RKO (cell line): ENCODE measurements around the gene PFAS.
A peak's percentile ranks its signal among the peaks of the same experiment; 100 is the strongest.

Experiments used
- DNase-seq: peaks from one replicate; pipeline ENCODE4 v3.0.0-alpha.2; 2016; ENCODE audit warnings: low spot score

PFAS gene

GRCh38 chr17:8266648-8267479 lies 17.8 kb downstream of the PFAS start:
- no peak for DNase-seq

DNA sequence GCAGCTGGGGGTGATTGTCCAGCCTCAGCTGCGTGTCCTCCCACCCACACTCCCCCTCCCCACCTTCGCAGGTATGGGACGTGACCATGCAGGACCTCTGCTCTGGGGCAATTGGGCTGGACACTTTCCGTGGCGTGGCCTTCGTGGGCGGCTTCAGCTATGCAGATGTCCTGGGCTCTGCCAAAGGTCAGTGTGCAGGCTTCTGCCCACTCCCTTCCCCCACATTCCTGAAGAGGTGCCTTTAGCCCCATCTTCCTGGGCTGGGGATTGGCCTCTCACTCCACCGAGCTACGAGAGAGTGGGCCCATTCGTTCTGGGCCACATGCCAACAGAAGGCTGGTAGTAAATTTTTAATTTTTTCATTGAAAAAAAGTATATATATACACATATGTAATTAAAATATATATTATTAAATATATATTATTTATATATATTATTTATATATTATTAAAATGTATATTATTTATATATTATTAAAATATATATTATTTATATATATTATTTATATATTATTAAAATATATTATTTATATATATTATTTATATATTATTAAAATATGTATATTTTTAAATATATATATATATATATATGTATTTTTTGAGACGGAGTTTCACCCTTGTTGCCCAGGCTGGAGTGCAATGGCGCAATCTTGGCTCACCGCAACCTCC lies 18.5 kb downstream of the PFAS start:
- no peak for DNase-seq

DNA sequence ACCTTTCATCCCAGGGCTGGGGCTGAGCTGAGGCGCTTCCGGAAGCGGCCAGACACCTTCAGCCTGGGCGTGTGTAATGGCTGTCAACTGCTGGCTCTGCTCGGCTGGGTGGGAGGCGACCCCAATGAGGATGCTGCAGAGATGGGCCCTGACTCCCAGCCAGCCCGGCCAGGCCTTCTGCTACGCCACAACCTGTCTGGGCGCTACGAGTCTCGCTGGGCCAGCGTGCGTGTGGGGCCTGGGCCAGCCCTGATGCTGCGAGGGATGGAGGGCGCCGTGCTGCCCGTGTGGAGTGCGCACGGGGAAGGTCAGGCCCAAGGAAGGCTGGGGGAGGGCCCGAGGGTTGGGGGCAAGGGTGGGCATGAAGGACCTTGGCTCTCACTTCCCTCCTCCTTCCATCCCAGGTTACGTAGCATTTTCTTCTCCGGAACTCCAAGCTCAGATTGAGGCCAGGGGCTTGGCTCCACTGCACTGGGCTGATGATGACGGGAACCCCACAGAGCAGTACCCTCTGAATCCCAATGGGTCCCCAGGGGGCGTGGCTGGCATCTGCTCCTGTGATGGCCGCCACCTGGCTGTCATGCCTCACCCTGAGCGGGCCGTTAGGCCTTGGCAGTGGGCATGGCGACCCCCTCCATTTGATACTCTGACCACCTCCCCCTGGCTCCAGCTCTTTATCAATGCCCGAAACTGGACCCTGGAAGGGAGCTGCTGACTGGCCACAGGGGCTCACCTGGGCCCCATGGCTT lies 19.6 kb downstream of the PFAS start:
- no peak for DNase-seq

GRCh38 chr17:8272421-8272820 lies 23.3 kb downstream of the PFAS start:
- no peak for DNase-seq

- no peak for DNase-seq
Measured at GRCh38 chr17:8273884-8274444, 24.9 kb downstream of the PFAS start.

DNA sequence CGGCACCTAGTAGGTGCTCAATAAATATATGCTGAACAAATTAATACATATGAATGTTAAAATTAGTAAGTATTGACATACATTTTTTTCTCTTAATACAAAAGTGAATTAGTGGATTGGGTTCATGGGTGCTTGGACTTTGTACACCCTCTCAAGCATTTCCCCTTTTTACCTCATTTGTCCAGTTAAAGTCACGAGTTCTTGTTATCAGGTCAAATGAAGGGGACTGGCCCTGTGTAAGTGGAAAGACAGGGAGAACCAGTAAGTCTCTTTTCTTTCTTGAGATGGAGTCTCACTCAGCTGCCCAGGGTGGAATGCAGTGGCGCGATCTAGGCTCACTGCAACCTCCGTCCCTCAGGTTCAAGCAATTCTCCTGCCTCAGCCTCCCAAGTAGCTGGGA lies 25.7 kb downstream of the PFAS start:
- no peak for DNase-seq

GRCh38 chr17:8275421-8276290 lies 26.6 kb downstream of the PFAS start:
- DNase-seq: no peak

DNA sequence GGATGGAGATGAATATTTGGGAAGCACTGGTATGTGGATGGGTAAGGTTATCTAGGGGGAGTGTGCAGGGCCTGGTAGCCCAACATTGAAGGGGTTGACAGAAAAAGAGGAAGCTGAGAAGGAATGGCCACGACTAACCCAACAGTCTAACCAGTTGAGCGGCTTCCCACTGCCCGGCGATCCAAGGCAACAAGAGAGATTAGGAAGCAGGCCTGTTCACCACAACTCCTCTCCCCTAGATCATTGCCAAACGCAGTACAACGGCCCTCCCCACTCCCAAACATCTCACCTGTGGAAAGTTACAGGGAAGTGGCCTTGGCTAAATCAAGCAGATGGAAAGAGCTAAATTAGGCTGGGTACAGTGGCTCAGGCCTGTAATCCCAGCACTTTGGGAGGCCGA lies 28.2 kb downstream of the PFAS start:
- no peak for DNase-seq

DNA sequence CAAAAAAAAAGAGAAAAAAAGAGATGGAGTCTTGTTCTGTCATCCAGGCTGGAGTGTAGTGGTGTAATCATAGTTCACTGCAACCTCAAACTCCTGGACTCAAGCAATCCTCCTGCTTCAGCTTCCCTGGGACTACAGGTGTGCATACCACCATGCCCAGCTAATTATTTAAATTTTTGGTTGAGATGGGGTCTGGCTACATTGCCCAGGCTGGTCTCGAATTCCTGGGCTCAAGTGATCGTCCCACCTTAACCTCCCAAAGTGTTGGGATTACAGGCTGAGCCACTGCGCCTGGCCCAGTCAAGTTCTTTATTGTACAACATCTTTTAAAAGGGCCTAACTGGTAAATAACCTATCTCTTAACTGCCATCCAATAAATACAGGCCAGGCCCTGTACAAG lies 33.3 kb downstream of the PFAS start:
- DNase-seq: no peak

GRCh38 chr17:8283356-8283755 lies 34.3 kb downstream of the PFAS start:
- no peak for DNase-seq

- DNase-seq: no peak
Measured at GRCh38 chr17:8284126-8284525, 35.0 kb downstream of the PFAS start.

GRCh38 chr17:8285270-8286181 lies 36.4 kb downstream of the PFAS start:
- DNase-seq: no peak

- no peak for DNase-seq
Measured at GRCh38 chr17:8287651-8288335, 38.7 kb downstream of the PFAS start.

GRCh38 chr17:8288336-8289102 lies 39.4 kb downstream of the PFAS start, which contains the start of gene RANGRF:
TSS of gene RANGRF (plus strand) at chr17:8288670. CDS start at chr17:8288789, 119 bp downstream.
- peak; percentile 87 for DNase-seq

- DNase-seq: no peak
Measured at GRCh38 chr17:8289103-8289397, 40.0 kb downstream of the PFAS start.

- peak; percentile 60 for DNase-seq
Measured at GRCh38 chr17:8290043-8290442, 41.0 kb downstream of the PFAS start.

DNA sequence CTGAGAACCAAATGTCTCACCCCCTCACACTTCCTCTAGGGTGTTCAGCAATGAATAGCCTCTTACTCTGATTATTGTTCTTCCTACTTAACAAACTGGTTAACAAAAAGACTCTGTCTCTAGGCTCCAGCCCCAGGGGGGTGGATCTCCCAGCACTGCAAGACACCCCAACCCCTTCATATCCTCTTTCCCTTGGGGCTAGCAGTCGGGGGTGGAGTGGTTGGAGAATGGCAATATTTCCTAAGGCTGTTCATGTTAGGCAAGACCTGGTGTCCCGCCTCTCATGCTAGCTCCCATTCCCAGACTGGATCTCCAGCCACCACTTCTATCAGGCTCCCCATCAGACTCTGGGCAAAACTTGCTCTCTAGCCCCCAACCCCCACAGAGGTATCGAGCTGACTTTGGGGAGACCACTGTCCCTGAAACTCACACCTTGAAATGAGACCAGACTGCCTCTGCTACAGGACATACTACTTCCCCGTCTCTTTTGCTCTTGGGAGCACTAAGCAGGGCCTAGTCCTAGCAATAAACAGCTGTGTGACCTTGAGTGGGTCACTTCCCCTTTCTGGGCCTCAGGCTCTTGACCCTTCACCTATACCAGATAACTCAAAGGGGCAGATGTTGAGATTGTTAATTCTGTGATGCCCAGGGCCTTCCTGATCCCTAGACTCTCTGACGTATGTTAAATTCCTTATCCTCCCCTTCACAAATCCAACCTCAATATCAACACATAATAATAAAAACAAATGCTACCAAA lies 43.7 kb downstream of the PFAS start:
- no peak for DNase-seq

DNA sequence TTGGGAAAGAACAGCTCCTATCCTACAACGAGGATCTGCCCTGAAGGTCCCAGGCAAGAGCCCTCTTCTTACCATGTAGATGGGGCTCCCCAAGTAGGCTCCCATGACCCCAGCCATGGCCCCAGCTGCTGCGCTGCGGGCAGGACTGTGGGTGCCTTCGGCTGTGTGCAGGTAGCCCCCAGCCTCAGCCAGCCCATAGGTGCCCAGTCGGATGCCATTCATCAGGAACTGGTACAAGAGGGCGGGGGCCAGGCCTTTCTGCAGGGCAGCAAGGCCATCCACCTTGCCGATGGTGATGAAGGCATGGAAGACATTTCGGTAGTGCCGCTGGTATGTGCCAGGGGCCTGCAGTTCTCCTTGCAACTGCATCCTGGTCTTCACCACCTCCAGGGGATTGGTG lies 45.3 kb downstream of the PFAS start:
- DNase-seq: no peak
